Measurements from ENCODE around the gene NAGS. TPM values are rescaled to one million over a fixed set of nuclear protein-coding genes. Genes with fewer than 3 reads are reported as not detected.

Gene NAGS, protein sequence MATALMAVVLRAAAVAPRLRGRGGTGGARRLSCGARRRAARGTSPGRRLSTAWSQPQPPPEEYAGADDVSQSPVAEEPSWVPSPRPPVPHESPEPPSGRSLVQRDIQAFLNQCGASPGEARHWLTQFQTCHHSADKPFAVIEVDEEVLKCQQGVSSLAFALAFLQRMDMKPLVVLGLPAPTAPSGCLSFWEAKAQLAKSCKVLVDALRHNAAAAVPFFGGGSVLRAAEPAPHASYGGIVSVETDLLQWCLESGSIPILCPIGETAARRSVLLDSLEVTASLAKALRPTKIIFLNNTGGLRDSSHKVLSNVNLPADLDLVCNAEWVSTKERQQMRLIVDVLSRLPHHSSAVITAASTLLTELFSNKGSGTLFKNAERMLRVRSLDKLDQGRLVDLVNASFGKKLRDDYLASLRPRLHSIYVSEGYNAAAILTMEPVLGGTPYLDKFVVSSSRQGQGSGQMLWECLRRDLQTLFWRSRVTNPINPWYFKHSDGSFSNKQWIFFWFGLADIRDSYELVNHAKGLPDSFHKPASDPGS
- 1 to 10 TPM in 2 of 4 donors, under 1 TPM in 1, not detected in 1; 0.94 to 1.5 (median 1.3) TPM for total RNA-seq

DNA sequence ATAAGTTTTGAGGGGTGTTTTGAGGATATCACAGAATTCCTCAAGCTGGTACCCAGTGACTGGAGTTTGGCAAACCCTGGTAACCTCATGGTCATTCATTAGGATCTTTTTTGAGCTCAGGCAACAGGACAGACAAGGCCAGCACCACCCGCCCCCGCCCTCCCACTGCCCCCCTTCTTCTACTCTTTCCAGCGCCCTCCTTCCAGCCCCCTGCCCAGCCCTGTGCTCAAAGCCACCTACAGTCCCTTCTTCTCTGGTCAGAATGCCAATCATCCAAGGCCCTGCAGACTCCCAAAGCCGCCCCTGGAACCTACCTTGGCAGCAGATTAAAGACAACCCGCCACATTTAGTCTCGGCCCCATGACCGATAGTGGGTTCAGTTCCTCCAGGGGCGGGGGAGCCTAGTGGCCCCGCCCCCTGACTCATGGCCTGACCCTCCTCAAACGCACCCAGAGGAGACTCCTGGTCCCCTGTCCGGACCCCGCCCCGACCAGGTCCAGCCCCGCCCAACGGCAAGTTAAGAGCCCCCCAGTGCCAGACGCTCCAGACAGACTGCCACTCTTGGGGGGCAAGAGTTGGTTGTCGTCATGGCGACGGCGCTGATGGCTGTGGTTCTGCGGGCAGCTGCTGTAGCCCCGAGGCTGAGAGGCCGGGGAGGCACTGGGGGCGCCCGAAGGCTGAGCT lies at the start of gene NAGS:
TSS of gene NAGS (plus strand) at position 546 of the 684 bp plus-strand sequence. CDS start at position 588, 42 bp downstream.
- no peak for TF ChIP-seq CTCF (IDR thresholded peaks at IDR 0.05; ENCODE audit: low read depth)

DNA sequence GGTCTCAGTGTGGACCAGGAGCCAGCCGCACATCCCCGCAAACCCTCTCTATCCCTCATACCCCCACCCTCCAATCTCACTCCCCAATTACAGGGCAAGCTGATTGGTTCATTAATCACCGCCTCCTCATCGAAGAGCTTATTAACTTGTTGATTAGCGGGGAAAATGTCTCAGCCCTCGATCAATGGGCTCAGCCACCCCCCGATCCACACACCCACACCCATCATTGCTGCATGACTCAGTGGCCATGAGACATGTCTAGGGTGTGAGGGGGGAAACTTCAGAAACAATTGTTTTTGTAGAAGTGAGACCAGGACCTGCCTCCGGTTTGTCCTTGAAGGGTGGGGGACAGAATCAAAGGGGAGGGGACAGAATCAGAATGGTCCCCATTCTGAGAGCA lies 48.2 kb upstream of the NAGS start:
- TF ChIP-seq CTCF (IDR thresholded peaks at IDR 0.05; ENCODE audit: low read depth), result no peak

GRCh38 chr17:43958748-43959352 lies 45.6 kb upstream of the NAGS start:
- no peak for TF ChIP-seq CTCF (IDR thresholded peaks at IDR 0.05; ENCODE audit: low read depth)

DNA sequence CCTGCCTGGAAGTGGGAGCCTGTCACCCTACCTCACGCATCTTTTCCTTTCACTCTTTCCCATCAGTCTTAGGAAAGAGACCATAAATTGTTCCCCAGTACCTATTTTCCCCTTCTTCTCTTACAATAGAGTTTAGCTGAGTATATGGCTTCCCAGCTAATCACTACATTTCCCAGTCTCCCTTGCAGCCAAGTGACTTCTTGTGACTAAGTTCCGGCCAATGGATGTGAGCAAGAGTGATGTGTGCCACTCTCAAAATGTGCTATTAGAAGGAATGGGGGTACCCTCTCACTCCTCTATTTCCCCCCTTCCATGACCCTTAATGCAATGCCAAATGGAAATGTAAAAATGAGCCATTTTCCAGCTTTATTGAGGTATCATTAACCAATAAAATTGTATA lies 42.5 kb upstream of the NAGS start:
- no peak for TF ChIP-seq CTCF (IDR thresholded peaks at IDR 0.05; ENCODE audit: low read depth)

- TF ChIP-seq CTCF (IDR thresholded peaks at IDR 0.05; ENCODE audit: low read depth), result no peak
These were observed 41.9 kb upstream of the NAGS start for GRCh38 chr17:43962479-43962878.

GRCh38 chr17:43966276-43966675 lies 38.1 kb upstream of the NAGS start:
- no peak for TF ChIP-seq CTCF (IDR thresholded peaks at IDR 0.05; ENCODE audit: low read depth)
